K562 (cell line): Measurements from ENCODE around the gene PIK3CB. TPM values are rescaled to one million over a fixed set of nuclear protein-coding genes. Genes with fewer than 3 reads are reported as not detected.

Experiments used
- ATAC-seq: fragments of 200-7000 bp; cut with Tn5 transposase; 3 replicates; pipeline ENCODE4 v1.9.1; 2020; ENCODE audit warnings: moderate library complexity
- BruUV-seq: library from RNA; stranded (reverse); fragments of 400-500 nt; replicated peaks from 2 replicates; lab custom pipeline; 2021; lab: Mats Ljungman, UMichigan
- CTCF ChIA-PET: fragments of 300-600 bp; formaldehyde crosslinking; extraction: SDS; loops from one replicate; lab custom pipeline; 2021; ENCODE audit warnings: low intra/inter-chr PET ratio; lab: Yijun Ruan, JAX
- POLR2A ChIA-PET: fragments of 300-600, 350-650 bp; sonication (Branson Sonifier 250); formaldehyde crosslinking; extraction: SDS; loops from one replicate; lab custom pipeline; 2021; ENCODE audit warnings: antibody characterized with exemption, inconsistent platforms; lab: Yijun Ruan, JAX
- DNase-seq, 4 experiments: peaks; one replicate each; pipeline versions ENCODE4 v3.0.0 to v3.0.0-alpha.2; 2011 to 2018; ENCODE audit warnings: low spot score in 3 of 4, mixed read lengths in 3 of 4; ENCODE audit errors: extremely low read depth in 1 of 4
- FAIRE-seq: peaks from 2 replicates; lab custom pipeline; 2011; peaks lifted over from hg19 to GRCh38; lab: Jason Lieb, UNC
- H2AFZ ChIP-seq: 2 replicates; pipeline ENCODE4 v1.6.0; 2011; ENCODE audit warnings: low read depth, low read length, control low read depth, inconsistent platforms
- H3K27ac ChIP-seq: fragments of 200-600 bp; 3 replicates; pipeline ENCODE4 v1.8.0; 2011; ENCODE audit warnings: low read depth, mild to moderate bottlenecking, control low read depth, inconsistent platforms, low read length, moderate library complexity, mixed read lengths; ENCODE audit errors: extremely low read depth
- H3K27me3 ChIP-seq, 2 experiments: fragments of 300-600 bp in 1 of 2; 2 replicates in 1 of 2; 3 replicates in 1 of 2; pipeline versions ENCODE4 v1.6.0 to v1.8.0; 2011; ENCODE audit warnings: inconsistent platforms in 2 of 2, low read length in 2 of 2, mild to moderate bottlenecking in 1 of 2, mixed read lengths in 1 of 2, moderate library complexity in 1 of 2; ENCODE audit not compliant: control insufficient read depth in 2 of 2, insufficient read depth in 2 of 2
- H3K36me3 ChIP-seq: fragments of 300-600 bp; 3 replicates; pipeline ENCODE4 v1.8.0; 2011; ENCODE audit warnings: mild to moderate bottlenecking, low read length, inconsistent platforms; ENCODE audit not compliant: control insufficient read depth, insufficient read depth
- H3K4me1 ChIP-seq, 2 experiments: fragments of 200-600 bp in 1 of 2; replicated peaks in 1 of 2; 2 replicates in 1 of 2; 3 replicates in 1 of 2; pipeline versions ENCODE4 v1.5.1 to v1.8.0; 2011; ENCODE audit warnings: inconsistent platforms in 2 of 2, low read length in 2 of 2, mild to moderate bottlenecking in 1 of 2, mixed read lengths in 1 of 2, moderate library complexity in 1 of 2; ENCODE audit not compliant: control insufficient read depth in 2 of 2, insufficient read depth in 2 of 2
- H3K4me2 ChIP-seq: 2 replicates; pipeline ENCODE4 v1.6.1; 2011; ENCODE audit warnings: low read length, control low read depth, inconsistent platforms, mixed read lengths; ENCODE audit not compliant: insufficient read depth
- H3K4me3 ChIP-seq: fragments of 200-600 bp; sonication (generic), shearing (Covaris generic); 2 replicates; pipeline ENCODE4 v1.5.1; 2016; ENCODE audit warnings: control low read depth, inconsistent platforms
- H3K79me2 ChIP-seq: fragments of 200-600 bp; 3 replicates; pipeline ENCODE4 v1.8.0; 2011; ENCODE audit warnings: low read length, inconsistent platforms; ENCODE audit not compliant: control insufficient read depth, insufficient read depth
- H3K9ac ChIP-seq, 2 experiments: 2 replicates each; pipeline versions ENCODE4 v1.6.0 to v1.6.1; 2011; ENCODE audit warnings: low read depth in 2 of 2, low read length in 2 of 2, control low read depth in 1 of 2, inconsistent platforms in 1 of 2, mild to moderate bottlenecking in 1 of 2, mixed read lengths in 1 of 2; ENCODE audit not compliant: insufficient read depth in 1 of 2
- H3K9me1 ChIP-seq: one replicate; pipeline ENCODE4 v1.6.0; 2011; ENCODE audit warnings: inconsistent platforms, mild to moderate bottlenecking, low read length, moderate library complexity; ENCODE audit not compliant: control insufficient read depth, insufficient read depth
- H3K9me3 ChIP-seq: replicated peaks from 2 replicates; pipeline ENCODE4 v1.5.1; 2011; ENCODE audit warnings: low read depth, low read length, inconsistent platforms; ENCODE audit not compliant: control insufficient read depth, insufficient read depth
- H4K20me1 ChIP-seq: replicated peaks from 2 replicates; pipeline ENCODE4 v1.6.1; 2011; ENCODE audit warnings: low read length, inconsistent platforms, mixed read lengths; ENCODE audit not compliant: control insufficient read depth, insufficient read depth
- EWSR1 ChIP-seq: fragments of 450-650 bp; IDR thresholded peaks from 2 replicates; pipeline ENCODE4 v1.6.1; 2018; ENCODE audit warnings: borderline replicate concordance, mild to moderate bottlenecking, low read depth, moderate library complexity; ENCODE audit not compliant: partially characterized antibody
- HES1 ChIP-seq: fragments of 450-650 bp; IDR thresholded peaks from 2 replicates; pipeline ENCODE4 v1.6.1; 2016; ENCODE audit warnings: low read depth, mild to moderate bottlenecking, moderate library complexity
- TAF1 ChIP-seq: IDR thresholded peaks from 2 replicates; pipeline ENCODE4 v1.6.1; 2011; ENCODE audit warnings: mild to moderate bottlenecking, low read length, moderate library complexity; ENCODE audit not compliant: insufficient read depth, control insufficient read depth, severe bottlenecking; ENCODE audit errors: extremely low read depth
- ZNF766 ChIP-seq: fragments of 200-800 bp; sonication (Bioruptor generic); conservative IDR thresholded peaks from 2 replicates; pipeline ENCODE4 v1.6.1; 2016; ENCODE audit warnings: missing genetic modification characterization, missing compliant biosample characterization
- WGBS: fragments of 100-300 bp; shearing (Covaris generic); methylation state at CpG from one replicate; pipeline ENCODE4 v1.1.6; 2016; ENCODE audit warnings: low coverage, mixed read lengths; ENCODE audit not compliant: insufficient coverage; ENCODE audit errors: missing lambda C conversion rate; 5-methylcytosine and 5-hydroxymethylcytosine counted together
- in situ Hi-C: fragments of 300-500 bp; cut with MboI; formaldehyde crosslinking; loops from 4 replicates; pipeline ENCODE4 v1.15.0; 2018; ENCODE audit warnings: inconsistent platforms, mixed read lengths
- intact Hi-C: fragments of 100-400 bp; cut with micrococcal nuclease; formaldehyde crosslinking; loops from 2 replicates; pipeline ENCODE4 v1.14.2; 2022
- polyA plus RNA-seq, 8 experiments: library from polyadenylated mRNA; depleted of rRNA in 4 of 8; stranded (reverse) in 5 of 8; unstranded in 3 of 8; fragments of >200 nt; fragmentation: Nextera tagmentation in 2 of 8; fragmentation: Illumina TruSeq in 1 of 8; extraction: Ambion mirVana in 2 of 8; extraction: Trizol in 1 of 8; gene quantifications; 2 replicates each; pipeline versions ENCODE4 v1.2.1 to v1.2.3, GENCODE V29; 2011 to 2014; ENCODE audit warnings: inconsistent platforms in 1 of 8, missing spikeins in 1 of 8
- total RNA-seq, 7 experiments: library from RNA; depleted of rRNA in 6 of 7; stranded (reverse); fragments of >200 nt in 6 of 7; fragmentation: Illumina TruSeq in 2 of 7; extraction: Trizol in 2 of 7; gene quantifications; 2 replicates each; pipeline versions ENCODE4 v1.2.1 to v1.2.3, GENCODE V29; 2011 to 2021; ENCODE audit warnings: low replicate concordance in 1 of 7

Gene PIK3CB
- total and polyA plus RNA-seq, 9 of the 15 experiments (the other 6 are each of a cell fraction or from before 2014, with no cell fraction given) = 15.3 to 62.6 (median 28.3) TPM

DNA sequence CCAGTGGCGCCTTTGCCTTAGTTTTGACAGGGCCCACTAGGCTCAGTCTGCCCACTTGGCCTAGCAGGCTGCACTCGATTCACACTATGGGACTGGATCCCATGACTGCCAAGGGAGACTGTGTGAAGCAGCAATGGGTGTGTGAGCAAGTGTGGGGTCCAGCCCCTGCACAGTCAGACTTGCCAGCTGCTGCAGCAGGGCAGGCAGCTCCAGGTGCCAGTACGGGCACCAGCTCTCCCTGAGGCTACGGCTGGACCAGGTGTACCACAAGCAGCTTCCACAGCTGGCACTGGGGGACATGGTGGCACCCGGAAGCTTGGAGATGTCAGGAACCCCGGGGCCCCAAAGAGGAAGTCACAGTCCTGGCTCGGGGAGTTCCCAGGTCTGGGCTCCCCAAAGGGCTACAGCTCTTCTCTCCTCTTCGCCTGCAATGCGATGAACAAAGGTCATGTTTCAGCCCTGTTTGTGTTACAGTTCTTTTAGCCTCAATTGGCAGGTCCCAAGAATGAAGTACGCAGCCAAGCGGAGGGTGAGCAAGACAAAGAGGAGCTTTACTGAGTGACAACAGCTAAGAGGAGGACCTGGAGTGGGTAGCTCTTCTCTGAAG, 67.1 kb downstream of the PIK3CB start (continued):
- TF ChIP-seq TAF1 = no peak
- no peak for TF ChIP-seq EWSR1
- TF ChIP-seq, all 486 proteins: peak for 3

DNA sequence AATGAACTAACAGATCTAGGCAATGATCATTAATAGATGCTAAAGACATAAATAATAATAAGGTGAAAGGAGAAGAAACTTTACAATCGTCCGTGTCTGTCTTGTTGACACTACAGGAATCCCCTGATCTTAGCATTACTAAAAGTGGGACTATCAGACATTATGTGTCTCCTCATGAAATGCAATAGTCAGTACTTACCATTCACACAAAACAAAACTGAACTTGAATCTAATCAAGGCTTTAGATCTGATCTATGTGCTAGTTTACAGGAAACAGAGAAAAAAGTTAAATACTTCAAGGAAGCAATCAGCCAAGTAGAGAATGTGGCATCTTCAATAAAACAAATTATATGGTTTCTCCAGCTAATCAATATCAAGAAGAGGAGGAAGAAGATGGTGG, 73.7 kb downstream of the PIK3CB start:
- no peak overlapping the region for H3K27ac ChIP-seq
- TF ChIP-seq HES1 (no peak), ZNF766 (no peak)
- TF ChIP-seq, all 486 proteins: peak for 0
- H3K9me3 ChIP-seq = no peaks in the 10 kb centered on the region
- peaks cover 5 to 7% of the 10 kb centered on the region in 2 experiments; a peak in 3 of 5 replicates for H3K4me1 ChIP-seq
- H3K9me1 ChIP-seq = no peaks in the 10 kb centered on the region
- peaks cover 38% of the 10 kb centered on the region; the same call in 2 of the 3 replicates for H3K36me3 ChIP-seq
- H3K27me3 ChIP-seq = no peaks in the 10 kb centered on the region
- intact Hi-C loops (no loop called here), in situ Hi-C loops (no loop called here)
- BruUV-seq = no TSS peak
- H3K4me2 ChIP-seq = no peak overlapping the region
- ChIA-PET POLR2A (interaction anchor here (0.8 kb wide), 2 partner anchors 14 to 17 kb away, joined by 3 read pairs; no protein-coding TSS in a partner anchor), CTCF (no interaction called here)
- no peak overlapping the region for H2AFZ ChIP-seq
- FAIRE-seq = no peak
- no peak for DNase-seq
- WGBS = 93% methylated on average over 2 of the region's 2 CpGs
- ATAC-seq = no peak
- no peaks in the 10 kb centered on the region for H4K20me1 ChIP-seq
- no peak overlapping the region for H3K4me3 ChIP-seq
- H3K9ac ChIP-seq = no peak overlapping the region
- peaks cover 83% of the 10 kb centered on the region for H3K79me2 ChIP-seq
